Trophoblast cell (in vitro differentiated cells and primary cell): ENCODE measurements around the gene ATCAY.
A peak's percentile ranks its signal among the peaks of the same experiment; 100 is the strongest.
"Not testable (repeated sequence)": the region's sequence is repeated elsewhere in the genome, so short reads cannot be mapped to it uniquely, and the experiment has no call there.

ENCODE experiments used
- DNase-seq, 2 donors: peaks; one replicate each; pipeline ENCODE4 v3.0.0-alpha.2; 2016
- H2AFZ ChIP-seq: 2 replicates; pipeline ENCODE4 v1.6.1; 2013; ENCODE audit warnings: low read length, moderate library complexity, mild to moderate bottlenecking; ENCODE audit not compliant: insufficient read depth, poor library complexity
- H2AK5ac ChIP-seq: 2 replicates; pipeline ENCODE4 v1.6.1; 2013; ENCODE audit warnings: mild to moderate bottlenecking, low read length
- H2BK120ac ChIP-seq: 2 replicates; pipeline ENCODE4 v1.6.1; 2013; ENCODE audit warnings: low read length, mild to moderate bottlenecking, moderate library complexity; ENCODE audit not compliant: insufficient read depth, poor library complexity
- H2BK12ac ChIP-seq: 2 replicates; pipeline ENCODE4 v1.6.1; 2013; ENCODE audit warnings: mild to moderate bottlenecking, low read length, moderate library complexity
- H2BK5ac ChIP-seq: 2 replicates; pipeline ENCODE4 v1.6.1; 2013; ENCODE audit warnings: low read length, low read depth, moderate library complexity, mild to moderate bottlenecking; ENCODE audit not compliant: poor library complexity
- H3K14ac ChIP-seq: 2 replicates; pipeline ENCODE4 v1.6.1; 2013; ENCODE audit warnings: mild to moderate bottlenecking, low read length
- H3K18ac ChIP-seq: 2 replicates; pipeline ENCODE4 v1.6.1; 2013; ENCODE audit warnings: mild to moderate bottlenecking, low read length
- H3K23ac ChIP-seq: 2 replicates; pipeline ENCODE4 v1.6.1; 2013; ENCODE audit warnings: low read length
- H3K27ac ChIP-seq: 2 replicates; pipeline ENCODE4 v1.5.1; 2013; ENCODE audit warnings: low read depth, mild to moderate bottlenecking, inconsistent platforms, low read length, moderate library complexity
- H3K27me3 ChIP-seq: 2 replicates; pipeline ENCODE4 v1.6.1; 2013; ENCODE audit warnings: inconsistent platforms, mild to moderate bottlenecking, low read length, moderate library complexity; ENCODE audit not compliant: insufficient read depth
- H3K36me3 ChIP-seq, 2 experiments: 1 replicate in 1 of 2; 2 replicates in 1 of 2; pipeline ENCODE4 v1.6.1; 2013; ENCODE audit warnings: low read length in 2 of 2, mild to moderate bottlenecking in 2 of 2, moderate library complexity in 1 of 2; ENCODE audit not compliant: insufficient read depth in 2 of 2, control insufficient read depth in 1 of 2
- H3K4ac ChIP-seq: 2 replicates; pipeline ENCODE4 v1.6.1; 2013; ENCODE audit warnings: low read depth, mild to moderate bottlenecking, low read length, moderate library complexity
- H3K4me1 ChIP-seq, 2 experiments: 1 replicate in 1 of 2; 2 replicates in 1 of 2; pipeline ENCODE4 v1.6.1; 2013; ENCODE audit warnings: low read length in 2 of 2, mild to moderate bottlenecking in 2 of 2, moderate library complexity in 1 of 2; ENCODE audit not compliant: insufficient read depth in 2 of 2, control insufficient read depth in 1 of 2
- H3K4me2 ChIP-seq: 2 replicates; pipeline ENCODE4 v1.6.1; 2013; ENCODE audit warnings: inconsistent platforms, mild to moderate bottlenecking, low read length, moderate library complexity
- H3K4me3 ChIP-seq: 2 replicates; pipeline ENCODE4 v1.5.1; 2013; ENCODE audit warnings: mild to moderate bottlenecking, low read depth, low read length, inconsistent platforms
- H3K79me1 ChIP-seq: one replicate; pipeline ENCODE4 v1.6.1; 2013; ENCODE audit warnings: low read length
- H3K79me2 ChIP-seq: 2 replicates; pipeline ENCODE4 v1.6.1; 2013; ENCODE audit warnings: low read length, mild to moderate bottlenecking; ENCODE audit not compliant: control insufficient read depth, insufficient read depth, poor library complexity
- H3K9ac ChIP-seq: 2 replicates; pipeline ENCODE4 v1.6.1; 2013; ENCODE audit warnings: mild to moderate bottlenecking, low read length
- H3K9me3 ChIP-seq: 2 replicates; pipeline ENCODE4 v1.6.1; 2013; ENCODE audit warnings: low read depth, mild to moderate bottlenecking, control low read depth, inconsistent platforms, low read length; ENCODE audit not compliant: insufficient read depth
- H4K12ac ChIP-seq: 2 replicates; pipeline ENCODE4 v1.6.1; 2013; ENCODE audit warnings: low read depth, mild to moderate bottlenecking, low read length, moderate library complexity
- H4K8ac ChIP-seq: 2 replicates; pipeline ENCODE4 v1.6.1; 2013; ENCODE audit warnings: low read depth, mild to moderate bottlenecking, low read length, moderate library complexity
- H4K91ac ChIP-seq: one replicate; pipeline ENCODE4 v1.6.1; 2013; ENCODE audit warnings: low read depth, mild to moderate bottlenecking, low read length, moderate library complexity
- WGBS: extraction: QIAGEN DNeasy Blood & Tissue Kit; methylation state at CpG from one replicate; pipeline ENCODE4 v1.1.7; 2013; ENCODE audit warnings: missing lambda C conversion rate; ENCODE audit not compliant: insufficient read length, insufficient coverage; ENCODE audit errors: extremely low coverage; 5-methylcytosine and 5-hydroxymethylcytosine counted together

Gene ATCAY

GRCh38 chr19:3873151-3873550, 7.3 kb upstream of the ATCAY start:
- Histone ChIP-seq H3K4me2 (no peak overlapping the region), H3K27me3 (peaks cover 10% of the 10 kb centered on the region), H3K18ac (no peak overlapping the region), H3K79me2 (no peaks in the 10 kb centered on the region), H3K79me1 (no peaks in the 10 kb centered on the region), H3K9ac (no peak overlapping the region), H3K4me1 (no peaks in the 10 kb centered on the region), H3K14ac (no peak overlapping the region), H3K9me3 (peaks cover 8% of the 10 kb centered on the region), H3K23ac (no peak overlapping the region), H3K27ac (no peak overlapping the region), H3K4me3 (no peak overlapping the region), H4K91ac (no peak overlapping the region), H2AFZ (no peak overlapping the region), H4K8ac (no peak overlapping the region), H2BK5ac (no peak overlapping the region), H3K36me3 (no peaks in the 10 kb centered on the region), H2AK5ac (no peak overlapping the region), H2BK12ac (no peak overlapping the region), H3K4ac (no peak overlapping the region), H4K12ac (no peak overlapping the region), H2BK120ac (no peak overlapping the region)
- DNase-seq = no peak
- WGBS = no CpG with 5 or more reads among the region's 4 CpGs

- H3K18ac ChIP-seq = not testable (repeated sequence)
Observed at GRCh38 chr19:3874695-3875094, 5.8 kb upstream of the ATCAY start.

GRCh38 chr19:3879656-3880055, 829 bp upstream of the ATCAY start:
- no peak overlapping the region for H4K91ac ChIP-seq

More at GRCh38 chr19:3874695-3875094, 5.8 kb upstream of the ATCAY start:
- not testable (repeated sequence) for H3K4ac ChIP-seq, H3K36me3 ChIP-seq, H3K4me1 ChIP-seq, H2BK12ac ChIP-seq, H3K9me3 ChIP-seq, H3K4me2 ChIP-seq, H4K12ac ChIP-seq, H4K91ac ChIP-seq, H3K27me3 ChIP-seq, DNase-seq, H4K8ac ChIP-seq, H2AK5ac ChIP-seq, H2AFZ ChIP-seq, H2BK120ac ChIP-seq, H3K14ac ChIP-seq, H3K79me2 ChIP-seq, H3K9ac ChIP-seq, H3K4me3 ChIP-seq, H3K23ac ChIP-seq, H2BK5ac ChIP-seq, H3K79me1 ChIP-seq, H3K27ac ChIP-seq
- no CpG with 5 or more reads among the region's 13 CpGs for WGBS

GRCh38 chr19:3881272-3882040, 971 bp downstream of the ATCAY start:
- no peak overlapping the region for H2BK12ac ChIP-seq
- no peak overlapping the region for H4K12ac ChIP-seq
- no peak overlapping the region for H3K4me3 ChIP-seq
- H2BK120ac ChIP-seq = no peak overlapping the region
- H3K4ac ChIP-seq = no peak overlapping the region
- no peak overlapping the region for H3K4me2 ChIP-seq
- H3K36me3 ChIP-seq = no peaks in the 10 kb centered on the region
- no peak overlapping the region for H2AFZ ChIP-seq
- peaks cover 21% of the 10 kb centered on the region for H3K27me3 ChIP-seq
- DNase-seq = no peak
- WGBS = no CpG with 5 or more reads among the region's 31 CpGs
- H3K9ac ChIP-seq = no peak overlapping the region
- H3K27ac ChIP-seq = no peak overlapping the region
- no peaks in the 10 kb centered on the region for H3K79me2 ChIP-seq
- no peak overlapping the region for H3K23ac ChIP-seq
- no peak overlapping the region for H2AK5ac ChIP-seq
- H4K8ac ChIP-seq = no peak overlapping the region
- H4K91ac ChIP-seq = no peak overlapping the region
- H2BK5ac ChIP-seq = no peak overlapping the region
- no peaks in the 10 kb centered on the region for H3K4me1 ChIP-seq
- H3K14ac ChIP-seq = no peak overlapping the region
- H3K9me3 ChIP-seq = peaks cover 6% of the 10 kb centered on the region
- H3K79me1 ChIP-seq = no peaks in the 10 kb centered on the region
- H3K18ac ChIP-seq = no peak overlapping the region

More at GRCh38 chr19:3879656-3880055, 829 bp upstream of the ATCAY start:
- Histone ChIP-seq H2BK5ac (no peak overlapping the region), H3K79me2 (no peaks in the 10 kb centered on the region), H2BK120ac (no peak overlapping the region), H2BK12ac (no peak overlapping the region), H4K12ac (no peak overlapping the region), H3K4me3 (peak overlapping the region; percentile 18), H3K4me2 (no peak overlapping the region), H3K9ac (no peak overlapping the region), H3K79me1 (no peaks in the 10 kb centered on the region), H3K9me3 (peaks cover 6% of the 10 kb centered on the region), H2AFZ (no peak overlapping the region), H3K27me3 (peaks cover 21% of the 10 kb centered on the region), H3K18ac (no peak overlapping the region), H3K23ac (no peak overlapping the region), H2AK5ac (no peak overlapping the region), H4K8ac (no peak overlapping the region), H3K4ac (no peak overlapping the region), H3K27ac (no peak overlapping the region), H3K4me1 (no peaks in the 10 kb centered on the region), H3K14ac (no peak overlapping the region), H3K36me3 (no peaks in the 10 kb centered on the region)
- no CpG with 5 or more reads among the region's 12 CpGs for WGBS
- no peak for DNase-seq
